ENCODE results near the gene PIK3R2.

Gene PIK3R2

GRCh38 chr19:18202397-18202777, 49.4 kb downstream of the PIK3R2 start (continued):
- TF ChIP-seq ARNTL (CRISPR knock-in tag; IDR thresholded peaks at IDR 0.05; ENCODE audit: borderline replicate concordance, low read depth): no peak
- TF ChIP-seq ZNF70 (CRISPR knock-in tag; IDR thresholded peaks at IDR 0.05): no peak

DNA sequence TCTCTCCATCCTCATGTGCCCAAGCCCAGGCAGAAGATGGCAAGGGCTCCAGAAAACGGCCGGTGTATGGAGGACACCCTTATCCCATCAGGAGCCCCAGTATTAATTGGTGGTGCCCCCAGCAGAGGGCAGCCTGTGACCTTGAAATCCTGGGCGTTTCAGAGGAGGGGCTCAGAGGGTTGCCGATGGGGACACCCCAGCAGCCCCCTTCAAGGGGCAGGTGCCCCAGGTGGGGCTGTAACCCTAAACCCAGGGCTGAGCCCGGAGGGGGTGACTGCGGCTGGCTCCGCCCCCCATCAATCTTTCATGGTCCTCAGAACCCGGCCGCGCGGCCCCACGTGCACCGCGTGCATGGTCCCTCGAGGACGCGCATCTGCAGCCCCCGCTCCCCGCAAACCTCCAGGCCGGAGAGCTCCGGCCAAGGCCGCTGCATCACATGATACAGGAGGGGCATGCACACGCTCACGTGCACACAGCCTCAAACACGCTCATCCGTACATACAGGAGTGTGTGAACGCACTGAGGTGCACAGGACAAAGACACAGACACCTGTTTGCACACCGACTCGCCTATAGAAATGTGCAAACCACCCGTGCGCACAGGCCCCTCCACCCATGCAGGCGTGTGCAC, 49.9 kb downstream of the PIK3R2 start:
- TF ChIP-seq SNAI2 (CRISPR knock-in tag; IDR thresholded peaks at IDR 0.05) (no peak), PPARA (CRISPR knock-in tag; IDR thresholded peaks at IDR 0.05; ENCODE audit: borderline replicate concordance) (no peak), ISL1 (CRISPR knock-in tag; IDR thresholded peaks at IDR 0.05) (no peak), TCF4 (CRISPR knock-in tag; IDR thresholded peaks at IDR 0.05; ENCODE audit: borderline replicate concordance) (no peak), ZNF70 (CRISPR knock-in tag; IDR thresholded peaks at IDR 0.05) (no peak), ZFP3 (CRISPR knock-in tag; IDR thresholded peaks at IDR 0.05) (no peak), GLIS3 (CRISPR knock-in tag; IDR thresholded peaks at IDR 0.05) (no peak), ZNF565 (CRISPR knock-in tag; conservative IDR thresholded peaks at IDR 0.05; ENCODE audit: low read depth) (no peak), OSR1 (CRISPR knock-in tag; IDR thresholded peaks at IDR 0.05) (no peak), ARNTL (CRISPR knock-in tag; IDR thresholded peaks at IDR 0.05; ENCODE audit: borderline replicate concordance, low read depth) (no peak), RARB (CRISPR knock-in tag; IDR thresholded peaks at IDR 0.05) (no peak), ESRRG (CRISPR knock-in tag; IDR thresholded peaks at IDR 0.05) (no peak), CREB5 (CRISPR knock-in tag; IDR thresholded peaks at IDR 0.05; ENCODE audit: low read depth) (no peak), TSHZ2 (CRISPR knock-in tag; IDR thresholded peaks at IDR 0.05) (no peak)
- TF ChIP-seq, protein P1, sequence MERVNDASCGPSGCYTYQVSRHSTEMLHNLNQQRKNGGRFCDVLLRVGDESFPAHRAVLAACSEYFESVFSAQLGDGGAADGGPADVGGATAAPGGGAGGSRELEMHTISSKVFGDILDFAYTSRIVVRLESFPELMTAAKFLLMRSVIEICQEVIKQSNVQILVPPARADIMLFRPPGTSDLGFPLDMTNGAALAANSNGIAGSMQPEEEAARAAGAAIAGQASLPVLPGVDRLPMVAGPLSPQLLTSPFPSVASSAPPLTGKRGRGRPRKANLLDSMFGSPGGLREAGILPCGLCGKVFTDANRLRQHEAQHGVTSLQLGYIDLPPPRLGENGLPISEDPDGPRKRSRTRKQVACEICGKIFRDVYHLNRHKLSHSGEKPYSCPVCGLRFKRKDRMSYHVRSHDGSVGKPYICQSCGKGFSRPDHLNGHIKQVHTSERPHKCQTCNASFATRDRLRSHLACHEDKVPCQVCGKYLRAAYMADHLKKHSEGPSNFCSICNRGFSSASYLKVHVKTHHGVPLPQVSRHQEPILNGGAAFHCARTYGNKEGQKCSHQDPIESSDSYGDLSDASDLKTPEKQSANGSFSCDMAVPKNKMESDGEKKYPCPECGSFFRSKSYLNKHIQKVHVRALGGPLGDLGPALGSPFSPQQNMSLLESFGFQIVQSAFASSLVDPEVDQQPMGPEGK (CRISPR knock-in tag; IDR thresholded peaks at IDR 0.05; ENCODE audit: borderline replicate concordance): no peak

GRCh38 chr19:18203408-18203862, 50.5 kb downstream of the PIK3R2 start:
- TF ChIP-seq TSHZ2 (CRISPR knock-in tag; IDR thresholded peaks at IDR 0.05) (0 out of 2 replicates have a peak, but pooled peaks have one; percentile 16), ZFP3 (CRISPR knock-in tag; IDR thresholded peaks at IDR 0.05) (no peak), GLIS3 (CRISPR knock-in tag; IDR thresholded peaks at IDR 0.05) (no peak), ISL1 (CRISPR knock-in tag; IDR thresholded peaks at IDR 0.05) (no peak), ARNTL (CRISPR knock-in tag; IDR thresholded peaks at IDR 0.05; ENCODE audit: borderline replicate concordance, low read depth) (no peak)
- ATAC-seq: peak; percentile 12

More for the DNA sequence above, 49.9 kb downstream of the PIK3R2 start:
- peak; percentile 1; the same call in 1 of the 3 replicates for ATAC-seq

- ATAC-seq: peak; percentile 96
- TF ChIP-seq ZNF565 (CRISPR knock-in tag; conservative IDR thresholded peaks at IDR 0.05; ENCODE audit: low read depth) (no peak), ESRRG (CRISPR knock-in tag; IDR thresholded peaks at IDR 0.05) (no peak), TCF4 (CRISPR knock-in tag; IDR thresholded peaks at IDR 0.05; ENCODE audit: borderline replicate concordance) (no peak), ZNF8 (CRISPR knock-in tag; IDR thresholded peaks at IDR 0.05) (no peak), SNAI2 (CRISPR knock-in tag; IDR thresholded peaks at IDR 0.05) (no peak), CREB5 (CRISPR knock-in tag; IDR thresholded peaks at IDR 0.05; ENCODE audit: low read depth) (no peak), ZFP3 (CRISPR knock-in tag; IDR thresholded peaks at IDR 0.05) (no peak), RARB (CRISPR knock-in tag; IDR thresholded peaks at IDR 0.05) (no peak), ARNTL (CRISPR knock-in tag; IDR thresholded peaks at IDR 0.05; ENCODE audit: borderline replicate concordance, low read depth) (no peak), ISL1 (CRISPR knock-in tag; IDR thresholded peaks at IDR 0.05) (no peak), TSHZ2 (CRISPR knock-in tag; IDR thresholded peaks at IDR 0.05) (no peak)
- TF ChIP-seq, protein P2, sequence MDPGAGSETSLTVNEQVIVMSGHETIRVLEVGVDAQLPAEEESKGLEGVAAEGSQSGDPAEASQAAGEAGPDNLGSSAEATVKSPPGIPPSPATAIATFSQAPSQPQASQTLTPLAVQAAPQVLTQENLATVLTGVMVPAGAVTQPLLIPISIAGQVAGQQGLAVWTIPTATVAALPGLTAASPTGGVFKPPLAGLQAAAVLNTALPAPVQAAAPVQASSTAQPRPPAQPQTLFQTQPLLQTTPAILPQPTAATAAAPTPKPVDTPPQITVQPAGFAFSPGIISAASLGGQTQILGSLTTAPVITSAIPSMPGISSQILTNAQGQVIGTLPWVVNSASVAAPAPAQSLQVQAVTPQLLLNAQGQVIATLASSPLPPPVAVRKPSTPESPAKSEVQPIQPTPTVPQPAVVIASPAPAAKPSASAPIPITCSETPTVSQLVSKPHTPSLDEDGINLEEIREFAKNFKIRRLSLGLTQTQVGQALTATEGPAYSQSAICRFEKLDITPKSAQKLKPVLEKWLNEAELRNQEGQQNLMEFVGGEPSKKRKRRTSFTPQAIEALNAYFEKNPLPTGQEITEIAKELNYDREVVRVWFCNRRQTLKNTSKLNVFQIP (CRISPR knock-in tag; IDR thresholded peaks at IDR 0.05; ENCODE audit: borderline replicate concordance, low read depth): no peak
Observed at GRCh38 chr19:18203863-18204393, 51.0 kb downstream of the PIK3R2 start, which contains the start of gene RAB3A. RAB3A (minus strand) TSS chr19:18204042; CDS start chr19:18202740, 1,302 bp downstream.
